Nephron progenitor cell (in vitro differentiated cells): ENCODE results near the gene FANK1.

Experiments used
- DNase-seq: peaks from one replicate; pipeline ENCODE4 v3.0.0; 2021
- H3K27ac Mint-ChIP-seq: 2 replicates; pipeline ENCODE4 v1.8.0; 2021; ENCODE audit warnings: mild to moderate bottlenecking, moderate library complexity, mixed read lengths
- H3K27me3 Mint-ChIP-seq: 2 replicates; pipeline ENCODE4 v1.8.0; 2021; ENCODE audit warnings: mild to moderate bottlenecking, low read depth, mixed read lengths; ENCODE audit not compliant: poor library complexity
- H3K36me3 Mint-ChIP-seq: 2 replicates; pipeline ENCODE4 v1.8.0; 2021; ENCODE audit warnings: low read depth, mixed read lengths
- H3K4me1 Mint-ChIP-seq: 2 replicates; pipeline ENCODE4 v1.8.0; 2021; ENCODE audit warnings: mixed read lengths
- H3K4me3 Mint-ChIP-seq: 2 replicates; pipeline ENCODE4 v1.8.0; 2021; ENCODE audit warnings: mild to moderate bottlenecking, moderate library complexity, mixed read lengths
- H3K9me3 Mint-ChIP-seq: 2 replicates; pipeline ENCODE4 v1.8.0; 2021; ENCODE audit warnings: mild to moderate bottlenecking, moderate library complexity, mixed read lengths
- CTCF ChIP-seq: fragments of 200-600 bp; sonication (generic); IDR thresholded peaks from 2 replicates; pipeline ENCODE4 v1.5.0; 2021; ENCODE audit warnings: antibody characterized with exemption

FANK1 gene

GRCh38 chr10:126057494-126057893, 161.1 kb downstream of the FANK1 start:
- DNase-seq: no peak
- peaks cover 7% of the 10 kb centered on the region for H3K9me3 Mint-ChIP-seq
- no peak for TF ChIP-seq CTCF

GRCh38 chr10:126058104-126058503, 161.7 kb downstream of the FANK1 start:
- Mint-ChIP-seq H3K4me3 (peak overlapping the region; percentile 5), H3K27ac (peak overlapping the region; percentile 64), H3K4me1 (peaks cover 60% of the 10 kb centered on the region), H3K36me3 (no peaks in the 10 kb centered on the region), H3K27me3 (peaks cover 8% of the 10 kb centered on the region), H3K9me3 (peaks cover 8% of the 10 kb centered on the region)
- no peak for DNase-seq
- TF ChIP-seq CTCF: no peak

More at GRCh38 chr10:126057494-126057893, 161.1 kb downstream of the FANK1 start:
- peaks cover 58% of the 10 kb centered on the region for H3K4me1 Mint-ChIP-seq
- H3K27me3 Mint-ChIP-seq: peaks cover 11% of the 10 kb centered on the region
- H3K36me3 Mint-ChIP-seq: no peaks in the 10 kb centered on the region
- H3K27ac Mint-ChIP-seq: no peak overlapping the region
- H3K4me3 Mint-ChIP-seq: no peak overlapping the region

- peaks cover 11% of the 10 kb centered on the region for H3K27me3 Mint-ChIP-seq
- H3K4me3 Mint-ChIP-seq: peak overlapping the region; percentile 5
- H3K27ac Mint-ChIP-seq: peak overlapping the region; percentile 64
- peaks cover 8% of the 10 kb centered on the region for H3K9me3 Mint-ChIP-seq
- no peaks in the 10 kb centered on the region for H3K36me3 Mint-ChIP-seq
- no peak for DNase-seq
- H3K4me1 Mint-ChIP-seq: peaks cover 64% of the 10 kb centered on the region
- TF ChIP-seq CTCF: no peak
Measured at GRCh38 chr10:126058507-126058906, 162.1 kb downstream of the FANK1 start.
